Stimulated activated CD8-positive, alpha-beta memory T cell treated with anti-CD3 and anti-CD28 coated beads, Interleukin-15, amount 100 ng/mL, for 4 hours (primary cell): ENCODE measurements around the gene RUSF1.
"Not testable (repeated sequence)": the region's sequence is repeated elsewhere in the genome, so short reads cannot be mapped to it uniquely, and the experiment has no call there.

Source experiments
- DNase-seq, 2 donors: peaks; one replicate each; pipeline ENCODE4 v3.0.0-alpha.2; 2020; ENCODE audit warnings: low read depth in 2 of 2

The RUSF1 gene

GRCh38 chr16:31487071-31487719 lies 21.0 kb downstream of the RUSF1 start:
- DNase-seq: no peak

DNA sequence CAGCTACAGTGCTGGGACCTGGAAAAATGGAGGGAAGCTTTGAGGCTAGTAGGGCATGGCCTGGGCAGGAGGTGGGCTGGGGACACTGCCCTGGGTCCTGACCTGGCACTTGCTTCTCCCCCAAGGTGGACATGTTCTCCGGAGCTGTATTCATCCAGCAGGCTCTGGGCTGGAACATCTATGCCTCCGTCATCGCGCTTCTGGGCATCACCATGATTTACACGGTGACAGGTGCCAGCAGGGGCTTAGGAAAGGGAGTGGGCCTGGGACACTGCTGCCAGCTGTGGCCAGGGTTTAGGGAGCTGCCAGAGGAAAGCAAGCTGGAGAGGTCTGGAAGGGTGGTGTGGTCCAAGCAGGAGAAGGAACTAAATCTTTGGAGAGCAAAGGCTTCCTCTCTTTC lies 22.1 kb downstream of the RUSF1 start:
- DNase-seq: no peak

GRCh38 chr16:31485571-31485970 lies 22.6 kb downstream of the RUSF1 start:
- DNase-seq: no peak

DNA sequence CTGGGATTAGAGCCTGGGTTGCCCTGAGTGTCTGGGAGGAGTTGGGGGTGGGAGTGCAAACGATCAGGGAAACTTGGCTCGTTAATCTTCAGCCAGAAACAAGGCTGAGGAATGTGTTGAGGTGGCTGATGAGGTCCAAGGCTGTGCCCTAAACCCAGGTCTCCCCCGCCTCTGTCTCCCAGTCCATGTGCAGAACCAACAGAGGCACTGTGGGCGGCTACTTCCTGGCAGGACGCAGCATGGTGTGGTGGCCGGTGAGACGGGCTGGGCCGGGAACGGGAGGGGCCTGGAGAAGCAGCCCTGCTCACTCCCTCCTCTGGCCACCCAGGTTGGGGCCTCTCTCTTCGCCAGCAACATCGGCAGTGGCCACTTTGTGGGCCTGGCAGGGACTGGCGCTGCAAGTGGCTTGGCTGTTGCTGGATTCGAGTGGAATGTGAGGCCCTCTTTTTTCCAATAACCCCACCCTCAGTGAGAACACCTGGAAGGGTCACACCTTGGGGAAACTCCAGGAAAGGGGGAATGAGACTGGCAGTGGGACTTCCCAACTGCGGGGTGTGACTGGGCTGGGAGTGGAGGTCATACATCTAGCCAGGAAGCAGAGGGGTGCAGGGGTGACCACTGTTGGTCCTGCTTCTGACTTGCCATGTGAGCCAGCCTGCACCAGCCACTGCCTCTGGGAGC lies 23.6 kb downstream of the RUSF1 start:
- no peak for DNase-seq

- DNase-seq: not testable (repeated sequence)
Observed at GRCh38 chr16:31484048-31484447, 24.1 kb downstream of the RUSF1 start.

DNA sequence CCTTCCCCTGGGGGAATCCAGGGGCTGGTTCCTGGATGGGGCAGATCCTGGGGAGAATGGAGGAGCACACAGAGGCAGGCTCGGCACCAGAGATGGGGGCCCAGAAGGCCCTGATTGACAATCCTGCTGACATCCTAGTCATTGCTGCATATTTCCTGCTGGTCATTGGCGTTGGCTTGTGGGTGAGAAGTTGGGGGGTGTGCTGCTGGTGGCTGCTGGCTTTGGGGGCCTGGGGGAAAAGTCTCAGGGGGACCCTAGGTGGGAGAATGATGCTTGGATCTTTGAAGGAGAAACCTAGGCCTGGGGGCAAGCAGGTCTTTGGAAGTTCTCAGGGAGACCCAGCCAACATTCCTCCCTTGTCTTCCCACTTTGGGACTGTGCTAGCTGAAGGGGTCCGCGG lies 25.1 kb downstream of the RUSF1 start, which contains the start of gene SLC5A2:
TSS of gene SLC5A2 (plus strand) at position 43 of the 400 bp plus-strand sequence. CDS start at position 57, 14 bp downstream.
- no peak for DNase-seq

DNA sequence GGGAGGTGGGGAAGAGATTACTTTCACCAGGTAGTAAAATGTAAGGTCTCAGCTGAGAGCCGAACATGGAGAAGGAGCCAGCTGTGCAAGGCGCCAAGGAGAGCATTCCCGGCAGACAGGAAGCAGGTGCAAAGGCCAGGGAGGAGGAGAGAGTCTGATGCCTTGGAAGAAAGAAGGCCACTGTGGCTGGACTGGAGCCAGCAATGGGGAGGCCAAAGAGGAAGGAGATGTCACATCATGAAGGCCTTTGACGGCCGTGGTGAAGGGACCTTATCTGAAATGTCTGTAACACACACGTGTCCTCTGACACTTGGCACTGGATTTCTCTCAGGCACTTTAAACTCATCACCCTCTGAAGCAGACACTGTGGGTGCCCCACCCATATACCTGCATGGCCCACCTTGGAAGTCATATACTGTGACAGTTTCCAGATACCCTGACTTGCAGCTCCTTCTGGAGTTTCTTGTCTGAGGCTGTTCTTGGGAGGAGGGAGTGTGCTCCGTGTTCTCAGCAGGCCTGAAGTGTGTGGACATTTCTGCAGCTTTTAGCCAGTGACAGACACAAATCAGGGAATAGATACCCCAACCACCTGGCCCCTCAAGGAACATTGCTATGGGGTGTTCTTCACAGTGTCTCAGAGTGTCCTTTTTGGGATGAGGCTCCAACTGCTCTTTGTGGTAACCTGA lies 27.2 kb downstream of the RUSF1 start:
- no peak for DNase-seq

GRCh38 chr16:31479751-31480150 lies 28.4 kb downstream of the RUSF1 start:
- no peak for DNase-seq

DNA sequence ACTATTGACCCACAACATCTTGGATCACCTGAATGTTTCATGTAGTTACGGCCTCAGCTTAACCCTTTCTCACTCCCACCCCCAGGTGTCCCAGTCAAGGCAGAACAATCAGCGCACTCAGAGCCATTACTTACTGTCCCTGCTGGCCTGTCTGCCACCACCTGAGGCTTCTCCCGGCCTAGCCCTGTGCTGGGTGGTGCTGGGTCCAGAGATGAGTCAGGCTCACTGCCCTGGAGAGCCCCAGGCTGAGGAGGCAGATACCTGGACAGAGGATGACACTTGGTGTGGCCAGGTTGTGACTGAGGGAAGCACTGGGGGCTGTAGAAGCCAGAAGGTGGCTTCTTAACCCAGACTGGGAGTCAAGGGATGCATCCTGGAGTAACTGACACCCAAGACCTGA lies 29.2 kb downstream of the RUSF1 start:
- DNase-seq: no peak

DNA sequence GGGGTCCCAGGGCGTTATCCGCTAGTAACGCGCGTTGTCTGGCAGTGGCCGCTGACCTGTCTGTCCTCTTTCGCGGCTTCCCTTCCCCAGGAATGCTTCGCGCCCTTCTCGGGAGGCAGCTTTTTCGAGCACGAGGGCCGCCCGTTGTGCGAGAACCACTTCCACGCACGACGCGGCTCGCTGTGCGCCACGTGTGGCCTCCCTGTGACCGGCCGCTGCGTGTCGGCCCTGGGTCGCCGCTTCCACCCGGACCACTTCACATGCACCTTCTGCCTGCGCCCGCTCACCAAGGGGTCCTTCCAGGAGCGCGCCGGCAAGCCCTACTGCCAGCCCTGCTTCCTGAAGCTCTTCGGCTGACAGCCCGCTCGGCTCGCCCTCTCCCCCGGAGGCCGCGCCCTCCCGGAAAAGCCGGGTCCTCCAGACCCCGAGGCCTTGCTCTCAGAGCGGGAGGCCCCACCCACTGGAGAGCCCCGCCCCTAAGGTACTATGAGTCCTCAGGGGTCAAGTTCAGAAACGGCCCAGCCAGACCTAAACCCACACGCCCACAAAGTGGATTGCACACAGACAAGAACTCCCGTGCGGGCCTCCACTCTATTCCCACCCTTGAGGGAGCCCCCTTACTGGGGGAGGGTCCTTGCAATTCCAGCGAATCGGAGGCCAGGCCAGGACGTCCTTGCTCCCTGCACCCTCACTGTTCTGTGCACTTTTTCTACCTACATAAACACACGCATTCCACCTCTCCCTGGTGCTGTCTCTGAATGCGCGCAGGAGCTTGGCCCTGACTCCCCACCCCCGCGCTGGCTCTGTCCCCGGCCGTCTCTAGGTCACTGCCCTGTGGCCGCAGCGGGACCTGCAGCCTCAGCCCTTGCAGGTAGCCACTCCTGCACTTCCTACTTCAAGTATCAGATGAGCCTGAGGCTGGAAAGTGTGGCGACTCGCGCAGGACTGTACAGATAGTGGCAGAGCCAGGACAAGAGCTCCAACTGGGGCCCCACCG lies 30.7 kb downstream of the RUSF1 start:
- DNase-seq: no peak

DNA sequence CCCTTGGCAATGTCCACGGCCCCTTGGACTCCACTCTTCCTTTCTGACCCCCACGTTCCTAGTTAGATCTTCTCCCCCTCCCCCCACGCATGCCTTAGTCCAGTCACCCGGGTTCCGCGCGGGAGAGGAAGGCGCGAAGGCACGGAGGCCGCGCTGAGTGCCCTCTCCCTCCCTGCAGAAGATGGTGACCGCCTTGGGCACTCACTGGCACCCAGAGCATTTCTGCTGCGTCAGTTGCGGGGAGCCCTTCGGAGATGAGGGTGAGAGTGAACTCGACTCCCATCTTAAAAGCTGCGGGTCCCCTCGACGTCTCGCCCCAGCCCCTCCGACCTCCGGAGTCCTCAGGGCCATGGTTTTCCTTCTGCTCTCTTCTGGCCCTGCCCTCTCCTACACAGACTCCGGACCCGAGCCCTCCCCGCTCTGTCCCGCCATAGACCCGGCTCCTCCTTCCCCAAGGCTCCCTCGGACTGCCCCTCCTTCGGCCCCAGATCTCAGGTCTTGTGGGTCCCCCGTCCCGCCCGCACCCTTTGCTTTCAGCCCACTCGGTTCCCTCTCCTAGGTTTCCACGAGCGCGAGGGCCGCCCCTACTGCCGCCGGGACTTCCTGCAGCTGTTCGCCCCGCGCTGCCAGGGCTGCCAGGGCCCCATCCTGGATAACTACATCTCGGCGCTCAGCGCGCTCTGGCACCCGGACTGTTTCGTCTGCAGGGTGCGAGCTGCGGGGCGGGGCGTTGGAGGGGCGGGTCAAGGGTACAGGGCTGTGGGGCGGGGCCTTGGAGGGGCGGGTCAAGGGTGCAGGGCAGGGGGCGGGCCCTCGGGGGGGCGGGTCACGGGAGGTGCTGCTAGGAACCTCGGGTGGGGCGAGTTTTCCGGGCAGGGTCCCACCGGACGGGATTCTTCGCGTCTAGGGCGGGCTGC lies 31.6 kb downstream of the RUSF1 start:
- DNase-seq: peak; percentile 71 to 75

DNA sequence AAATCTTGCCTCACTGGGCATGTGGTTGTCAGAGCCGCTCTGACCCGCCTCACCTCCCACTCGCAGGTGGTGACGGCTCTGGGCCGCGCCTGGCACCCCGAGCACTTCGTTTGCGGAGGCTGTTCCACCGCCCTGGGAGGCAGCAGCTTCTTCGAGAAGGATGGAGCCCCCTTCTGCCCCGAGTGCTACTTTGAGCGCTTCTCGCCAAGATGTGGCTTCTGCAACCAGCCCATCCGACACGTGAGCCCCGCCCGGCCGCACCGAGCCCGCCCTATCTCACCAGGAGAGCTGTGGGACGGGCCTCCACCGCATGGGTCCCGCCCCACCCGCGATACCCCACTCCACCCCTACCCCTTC lies 32.3 kb downstream of the RUSF1 start:
- no peak for DNase-seq

- no peak for DNase-seq
Observed at GRCh38 chr16:31474773-31475738, 33.1 kb downstream of the RUSF1 start.

DNA sequence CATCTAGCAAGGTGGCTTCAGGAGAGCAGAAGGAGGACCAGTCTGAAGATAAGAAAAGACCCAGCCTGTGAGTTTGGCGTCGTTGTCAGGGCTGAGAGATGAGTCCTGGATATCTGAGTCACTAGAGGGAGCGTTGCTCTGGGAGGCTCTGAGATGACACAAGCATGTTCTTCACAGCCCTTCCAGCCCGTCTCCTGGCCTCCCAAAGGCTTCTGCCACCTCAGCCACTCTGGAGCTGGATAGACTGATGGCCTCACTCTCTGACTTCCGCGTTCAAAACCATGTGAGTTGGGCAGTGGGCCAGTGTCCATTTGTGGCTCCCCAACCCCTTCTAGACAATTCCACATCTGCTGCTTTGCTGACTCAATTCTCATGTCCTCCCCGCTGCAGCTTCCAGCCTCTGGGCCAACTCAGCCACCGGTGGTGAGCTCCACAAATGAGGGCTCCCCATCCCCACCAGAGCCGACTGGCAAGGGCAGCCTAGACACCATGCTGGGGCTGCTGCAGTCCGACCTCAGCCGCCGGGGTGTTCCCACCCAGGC lies 33.9 kb downstream of the RUSF1 start:
- no peak for DNase-seq

- DNase-seq: no peak
Observed at GRCh38 chr16:31473264-31473984, 34.8 kb downstream of the RUSF1 start.

DNA sequence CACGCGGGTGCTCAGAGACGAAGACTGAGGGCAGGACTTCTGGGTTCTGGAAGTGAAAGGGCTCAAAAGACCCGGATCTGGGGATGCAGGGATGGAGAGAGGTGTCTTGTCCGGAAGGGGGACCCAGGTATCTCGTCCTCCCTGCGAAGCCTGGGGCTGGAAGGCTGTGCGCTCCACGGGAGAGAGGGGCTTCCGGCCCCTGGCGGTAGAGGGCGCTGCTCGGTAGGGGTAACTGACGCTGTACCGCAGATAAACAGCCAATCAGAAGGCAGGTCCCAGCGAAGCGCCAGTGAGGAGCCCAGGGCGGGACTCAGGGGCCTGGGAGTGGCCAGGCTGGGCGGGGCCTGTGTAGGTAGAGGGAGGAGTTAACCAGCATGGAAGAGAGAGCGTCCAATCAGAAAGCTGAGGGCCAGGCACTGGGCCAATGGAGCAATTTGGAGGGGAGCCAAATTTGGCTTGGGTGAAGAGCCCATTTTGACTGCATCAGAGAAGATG lies 35.4 kb downstream of the RUSF1 start:
- no peak for DNase-seq

DNA sequence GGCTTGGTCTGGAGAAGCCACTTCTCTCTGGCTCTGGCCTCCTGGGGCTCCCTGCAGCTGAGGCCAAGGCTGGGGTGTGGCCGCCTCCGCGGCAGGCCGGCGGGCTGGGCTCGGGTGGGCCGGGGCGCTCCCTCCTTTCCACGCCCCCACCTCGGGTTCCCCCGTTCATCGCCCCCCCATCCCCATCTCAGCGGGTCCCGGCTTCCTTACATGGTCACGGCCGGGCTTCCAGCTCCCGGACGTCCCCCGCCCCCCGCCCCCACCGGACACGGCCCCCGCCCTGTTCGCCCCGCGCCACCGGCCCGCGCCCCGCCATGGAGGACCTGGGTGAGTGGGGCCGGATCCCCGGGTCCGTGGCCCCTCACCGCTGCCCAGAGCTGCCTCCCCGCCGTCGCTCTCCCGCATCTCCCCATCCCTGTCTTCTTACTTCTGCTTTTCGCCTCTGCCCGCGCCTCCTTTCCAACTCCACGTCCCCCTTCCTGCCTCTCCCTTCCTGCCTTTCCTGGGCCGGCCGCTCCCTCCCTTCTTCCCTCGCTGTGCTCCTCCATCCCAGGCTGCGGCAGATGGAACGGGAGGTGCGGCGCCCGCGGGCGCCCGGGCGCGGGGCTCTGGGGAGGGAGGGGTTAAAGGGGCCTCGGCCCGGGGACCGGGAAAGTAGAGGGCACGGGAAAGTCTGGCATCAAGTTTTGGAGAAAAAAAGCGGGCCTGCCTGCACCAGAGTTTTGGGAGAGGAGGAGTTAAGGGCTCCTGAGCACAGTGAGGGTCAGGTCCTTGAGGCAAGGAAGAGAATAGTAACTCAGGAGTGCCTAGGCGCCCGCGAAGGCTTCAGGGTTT lies 36.1 kb downstream of the RUSF1 start, which contains the start of gene TGFB1I1:
TSS of gene TGFB1I1 (plus strand) at position 278 of the 834 bp plus-strand sequence. CDS start at position 315, 37 bp downstream.
- DNase-seq: no peak
